SK-N-SH treated with all-trans-retinoic acid at 6 μM for 48 hours (cell line): Measurements from ENCODE around the gene PTPN7.

ENCODE experiments used
- ARNTL ChIP-seq: fragments of 450-650 bp; formaldehyde crosslinking; IDR thresholded peaks from 2 replicates; pipeline ENCODE4 v1.5.0; 2020; ENCODE audit warnings: low read depth, mild to moderate bottlenecking, moderate library complexity, borderline replicate concordance
- ESRRG ChIP-seq: fragments of 250-450 bp; sonication (Bioruptor Pico); IDR thresholded peaks from 2 replicates; pipeline ENCODE4 v1.6.1; 2021; ENCODE audit warnings: mild to moderate bottlenecking
- PPARA ChIP-seq: fragments of 250-450 bp; sonication (Bioruptor Pico); IDR thresholded peaks from 2 replicates; pipeline ENCODE4 v1.5.0; 2020; ENCODE audit warnings: mild to moderate bottlenecking, borderline replicate concordance
- RARB ChIP-seq: fragments of 250-450 bp; sonication (Bioruptor Pico); IDR thresholded peaks from 2 replicates; pipeline ENCODE4 v1.8.0; 2021; ENCODE audit warnings: mild to moderate bottlenecking, moderate library complexity
- TOX ChIP-seq: fragments of 250-450 bp; sonication (Bioruptor Pico); IDR thresholded peaks from 2 replicates; pipeline ENCODE4 v1.8.0; 2021; ENCODE audit warnings: mild to moderate bottlenecking, moderate library complexity, borderline replicate concordance
- ZC3H10 ChIP-seq: fragments of 250-450 bp; sonication (Bioruptor Pico); IDR thresholded peaks from 2 replicates; pipeline ENCODE4 v1.5.1; 2021; ENCODE audit warnings: mild to moderate bottlenecking, moderate library complexity
- ZFP3 ChIP-seq: fragments of 250-450 bp; sonication (Bioruptor Pico); IDR thresholded peaks from 2 replicates; pipeline ENCODE4 v1.5.0; 2020; ENCODE audit warnings: mild to moderate bottlenecking, moderate library complexity
- ZNF565 ChIP-seq: fragments of 450-650 bp; formaldehyde crosslinking; conservative IDR thresholded peaks from 2 replicates; pipeline ENCODE4 v1.5.0; 2020; ENCODE audit warnings: low read depth, mild to moderate bottlenecking, moderate library complexity
- ZNF70 ChIP-seq: fragments of 450-650 bp; formaldehyde crosslinking; IDR thresholded peaks from 2 replicates; pipeline ENCODE4 v1.5.0; 2020; ENCODE audit warnings: mild to moderate bottlenecking, moderate library complexity
- TF ChIP-seq, protein P1 (sequence below): fragments of 250-450 bp; sonication (Bioruptor Pico); IDR thresholded peaks from 2 replicates; pipeline ENCODE4 v1.5.1; 2020; ENCODE audit warnings: low read depth, mild to moderate bottlenecking, moderate library complexity
- TF ChIP-seq, protein P2 (sequence below): fragments of 250-450 bp; sonication (Bioruptor Pico); IDR thresholded peaks from 2 replicates; pipeline ENCODE4 v1.8.0; 2020; ENCODE audit warnings: mild to moderate bottlenecking, moderate library complexity, borderline replicate concordance

DNA sequence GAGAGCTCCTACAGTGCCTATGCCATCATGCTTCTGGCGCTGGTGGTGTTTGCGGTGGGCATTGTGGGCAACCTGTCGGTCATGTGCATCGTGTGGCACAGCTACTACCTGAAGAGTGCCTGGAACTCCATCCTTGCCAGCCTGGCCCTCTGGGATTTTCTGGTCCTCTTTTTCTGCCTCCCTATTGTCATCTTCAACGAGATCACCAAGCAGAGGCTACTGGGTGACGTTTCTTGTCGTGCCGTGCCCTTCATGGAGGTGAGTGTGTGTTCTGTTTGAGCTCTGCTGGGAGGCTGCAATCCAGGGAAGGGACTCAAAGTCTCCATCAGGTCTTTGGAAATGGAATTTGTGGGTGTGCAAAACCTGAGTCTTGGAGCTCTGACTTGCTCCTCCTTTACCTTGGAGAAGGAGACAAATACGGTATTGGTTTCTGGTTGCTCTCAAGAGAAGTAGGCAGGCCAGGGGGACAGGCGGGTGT is 37.0 kb downstream of the PTPN7 start:
- no peak for TF ChIP-seq ZFP3 (CRISPR knock-in tag)
- TF ChIP-seq ZNF70 (CRISPR knock-in tag), result no peak
- no peak for TF ChIP-seq PPARA (CRISPR knock-in tag)
- TF ChIP-seq, protein P1, sequence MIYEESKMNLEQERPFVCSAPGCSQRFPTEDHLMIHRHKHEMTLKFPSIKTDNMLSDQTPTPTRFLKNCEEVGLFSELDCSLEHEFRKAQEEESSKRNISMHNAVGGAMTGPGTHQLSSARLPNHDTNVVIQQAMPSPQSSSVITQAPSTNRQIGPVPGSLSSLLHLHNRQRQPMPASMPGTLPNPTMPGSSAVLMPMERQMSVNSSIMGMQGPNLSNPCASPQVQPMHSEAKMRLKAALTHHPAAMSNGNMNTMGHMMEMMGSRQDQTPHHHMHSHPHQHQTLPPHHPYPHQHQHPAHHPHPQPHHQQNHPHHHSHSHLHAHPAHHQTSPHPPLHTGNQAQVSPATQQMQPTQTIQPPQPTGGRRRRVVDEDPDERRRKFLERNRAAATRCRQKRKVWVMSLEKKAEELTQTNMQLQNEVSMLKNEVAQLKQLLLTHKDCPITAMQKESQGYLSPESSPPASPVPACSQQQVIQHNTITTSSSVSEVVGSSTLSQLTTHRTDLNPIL, result no peak
- TF ChIP-seq ZNF565 (CRISPR knock-in tag), result no peak
- TF ChIP-seq ZC3H10 (CRISPR knock-in tag), result no peak
- TF ChIP-seq ARNTL (CRISPR knock-in tag), result no peak
- no peak for TF ChIP-seq RARB (CRISPR knock-in tag)
- TF ChIP-seq, protein P2, sequence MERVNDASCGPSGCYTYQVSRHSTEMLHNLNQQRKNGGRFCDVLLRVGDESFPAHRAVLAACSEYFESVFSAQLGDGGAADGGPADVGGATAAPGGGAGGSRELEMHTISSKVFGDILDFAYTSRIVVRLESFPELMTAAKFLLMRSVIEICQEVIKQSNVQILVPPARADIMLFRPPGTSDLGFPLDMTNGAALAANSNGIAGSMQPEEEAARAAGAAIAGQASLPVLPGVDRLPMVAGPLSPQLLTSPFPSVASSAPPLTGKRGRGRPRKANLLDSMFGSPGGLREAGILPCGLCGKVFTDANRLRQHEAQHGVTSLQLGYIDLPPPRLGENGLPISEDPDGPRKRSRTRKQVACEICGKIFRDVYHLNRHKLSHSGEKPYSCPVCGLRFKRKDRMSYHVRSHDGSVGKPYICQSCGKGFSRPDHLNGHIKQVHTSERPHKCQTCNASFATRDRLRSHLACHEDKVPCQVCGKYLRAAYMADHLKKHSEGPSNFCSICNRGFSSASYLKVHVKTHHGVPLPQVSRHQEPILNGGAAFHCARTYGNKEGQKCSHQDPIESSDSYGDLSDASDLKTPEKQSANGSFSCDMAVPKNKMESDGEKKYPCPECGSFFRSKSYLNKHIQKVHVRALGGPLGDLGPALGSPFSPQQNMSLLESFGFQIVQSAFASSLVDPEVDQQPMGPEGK (CRISPR knock-in tag), result no peak
- no peak for TF ChIP-seq TOX (CRISPR knock-in tag)
- TF ChIP-seq ESRRG (CRISPR knock-in tag), result no peak
